Vagina (tissue), 2 donors: ENCODE results near the gene POLG2. TPM values are rescaled to one million over a fixed set of nuclear protein-coding genes. Genes with fewer than 3 reads are reported as not detected.
"Not testable (repeated sequence)": the region's sequence is repeated elsewhere in the genome, so short reads cannot be mapped to it uniquely, and the experiment has no call there.

ENCODE experiments used
- DNase-seq, 2 donors: peaks; one replicate each; pipeline ENCODE4 v3.0.0-alpha.2; 2017; ENCODE audit errors: extremely low spot score in 2 of 2
- H3K27ac ChIP-seq: fragments of 200-600 bp; sonication (generic); one replicate; pipeline ENCODE4 v1.5.1; 2019
- H3K27me3 ChIP-seq: fragments of 200-600 bp; sonication (generic); one replicate; pipeline ENCODE4 v1.5.1; 2019
- H3K36me3 ChIP-seq, 2 donors: fragments of 200-600 bp; sonication (generic); one replicate each; pipeline ENCODE4 v1.5.1; 2017 to 2019
- H3K4me1 ChIP-seq: fragments of 200-600 bp; sonication (generic); one replicate; pipeline ENCODE4 v1.5.1; 2019
- H3K4me3 ChIP-seq, 2 donors: fragments of 200-600 bp; sonication (generic); 1 replicate in 1 of 2; 2 replicates in 1 of 2; pipeline ENCODE4 v1.5.1; 2016 to 2019
- H3K9me3 ChIP-seq: fragments of 200-600 bp; sonication (generic); one replicate; pipeline ENCODE4 v1.5.1; 2019
- POLR2A ChIP-seq, 2 donors: fragments of 450-650 bp; IDR thresholded peaks; one replicate each; pipeline ENCODE4 v1.6.1; 2017; ENCODE audit warnings: antibody characterized with exemption in 2 of 2, mild to moderate bottlenecking in 2 of 2, moderate library complexity in 2 of 2
- POLR2AphosphoS5 ChIP-seq, 2 donors: sonication (generic); formaldehyde crosslinking; IDR thresholded peaks; one replicate each; pipeline ENCODE4 v1.9.0; 2017; ENCODE audit warnings: antibody characterized with exemption in 2 of 2, mild to moderate bottlenecking in 2 of 2, low read depth in 1 of 2; ENCODE audit not compliant: insufficient read depth in 1 of 2
- intact Hi-C: fragments of 100-400 bp; cut with DNase I; formaldehyde crosslinking; loops from one replicate; pipeline ENCODE4 v1.15.1; 2023
- total RNA-seq: library from RNA; depleted of rRNA; stranded (reverse); fragments of >200 nt; gene quantifications from one replicate; pipeline ENCODE4 v1.2.3, GENCODE V29; 2016
- TF ChIP-seq, protein P1 (sequence below), 3 experiments: fragments of 450-650 bp in 2 of 3; fragments of 200-600 bp in 1 of 3; sonication (generic) in 1 of 3; IDR thresholded peaks; one replicate each; pipeline ENCODE4 v1.5.1; 2017 to 2019; ENCODE audit warnings: antibody characterized with exemption in 3 of 3, mild to moderate bottlenecking in 2 of 3, moderate library complexity in 2 of 3

Gene POLG2
- total RNA-seq, 1 donor from 2014 or later: 16.7 TPM

DNA sequence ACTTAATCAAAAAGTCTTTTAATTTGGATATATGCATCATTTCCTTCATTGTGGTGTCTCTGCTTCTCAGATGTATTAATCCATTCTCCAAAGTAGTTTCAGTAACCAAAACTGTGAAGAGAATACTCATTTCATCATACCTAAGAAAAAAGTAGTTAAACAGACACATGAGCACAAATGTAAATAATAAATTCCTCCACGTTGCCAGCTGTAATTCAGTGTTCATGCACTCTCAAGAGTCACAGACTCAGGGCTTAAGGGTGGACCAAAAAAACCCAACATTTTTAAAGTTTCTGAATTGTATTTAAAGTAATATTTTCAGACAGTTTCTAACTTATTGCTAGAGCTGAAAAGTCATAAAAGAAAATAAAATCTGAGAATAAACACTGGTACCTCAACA is 19.0 kb downstream of the POLG2 start:
- peaks cover 0 to 18% of the 10 kb centered on the region in 2 donors for H3K36me3 ChIP-seq
- no peak for TF ChIP-seq POLR2AphosphoS5 (IDR thresholded peaks at IDR 0.05; ENCODE audit: insufficient read depth in 1 of 2, low read depth in 1 of 2)
- TF ChIP-seq, protein P1, sequence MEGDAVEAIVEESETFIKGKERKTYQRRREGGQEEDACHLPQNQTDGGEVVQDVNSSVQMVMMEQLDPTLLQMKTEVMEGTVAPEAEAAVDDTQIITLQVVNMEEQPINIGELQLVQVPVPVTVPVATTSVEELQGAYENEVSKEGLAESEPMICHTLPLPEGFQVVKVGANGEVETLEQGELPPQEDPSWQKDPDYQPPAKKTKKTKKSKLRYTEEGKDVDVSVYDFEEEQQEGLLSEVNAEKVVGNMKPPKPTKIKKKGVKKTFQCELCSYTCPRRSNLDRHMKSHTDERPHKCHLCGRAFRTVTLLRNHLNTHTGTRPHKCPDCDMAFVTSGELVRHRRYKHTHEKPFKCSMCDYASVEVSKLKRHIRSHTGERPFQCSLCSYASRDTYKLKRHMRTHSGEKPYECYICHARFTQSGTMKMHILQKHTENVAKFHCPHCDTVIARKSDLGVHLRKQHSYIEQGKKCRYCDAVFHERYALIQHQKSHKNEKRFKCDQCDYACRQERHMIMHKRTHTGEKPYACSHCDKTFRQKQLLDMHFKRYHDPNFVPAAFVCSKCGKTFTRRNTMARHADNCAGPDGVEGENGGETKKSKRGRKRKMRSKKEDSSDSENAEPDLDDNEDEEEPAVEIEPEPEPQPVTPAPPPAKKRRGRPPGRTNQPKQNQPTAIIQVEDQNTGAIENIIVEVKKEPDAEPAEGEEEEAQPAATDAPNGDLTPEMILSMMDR (IDR thresholded peaks at IDR 0.05): no peak
- no peak overlapping the region for H3K27ac ChIP-seq
- no peaks in the 10 kb centered on the region for H3K9me3 ChIP-seq
- no peaks in the 10 kb centered on the region for H3K27me3 ChIP-seq
- H3K4me1 ChIP-seq: no peaks in the 10 kb centered on the region
- DNase-seq: no peak
- H3K4me3 ChIP-seq: no peak overlapping the region
- intact Hi-C loops: no loop called here

DNA sequence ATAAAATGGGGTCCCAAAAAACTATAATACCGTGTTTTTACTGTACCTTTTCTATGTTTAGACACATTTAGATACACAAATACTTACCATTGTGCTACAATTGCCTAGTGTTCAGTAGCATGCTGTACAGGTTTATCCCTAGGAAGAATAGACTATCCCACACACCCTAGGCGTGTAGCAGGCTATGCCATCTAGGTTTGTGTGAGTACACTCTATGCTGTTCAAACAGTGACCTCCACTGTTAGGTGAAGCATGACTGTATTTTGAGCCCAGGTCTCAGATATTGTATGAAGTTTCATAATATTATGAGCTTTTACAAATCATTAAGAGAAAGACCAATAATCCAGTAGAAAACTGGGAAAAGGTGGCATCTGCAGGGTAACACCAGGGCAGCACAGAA is 24.3 kb downstream of the POLG2 start:
- Histone ChIP-seq H3K4me3 (no peak overlapping the region), H3K36me3 (no peaks in the 10 kb centered on the region), H3K27me3 (no peaks in the 10 kb centered on the region), H3K27ac (no peak overlapping the region), H3K9me3 (no peaks in the 10 kb centered on the region), H3K4me1 (no peaks in the 10 kb centered on the region)
- no peak for DNase-seq
- TF ChIP-seq, protein P1 (IDR thresholded peaks at IDR 0.05): no peak
- no peak for TF ChIP-seq POLR2A (IDR thresholded peaks at IDR 0.05)
- no peak for TF ChIP-seq POLR2AphosphoS5 (IDR thresholded peaks at IDR 0.05; ENCODE audit: insufficient read depth in 1 of 2, low read depth in 1 of 2)
- intact Hi-C loops: no loop called here

DNA sequence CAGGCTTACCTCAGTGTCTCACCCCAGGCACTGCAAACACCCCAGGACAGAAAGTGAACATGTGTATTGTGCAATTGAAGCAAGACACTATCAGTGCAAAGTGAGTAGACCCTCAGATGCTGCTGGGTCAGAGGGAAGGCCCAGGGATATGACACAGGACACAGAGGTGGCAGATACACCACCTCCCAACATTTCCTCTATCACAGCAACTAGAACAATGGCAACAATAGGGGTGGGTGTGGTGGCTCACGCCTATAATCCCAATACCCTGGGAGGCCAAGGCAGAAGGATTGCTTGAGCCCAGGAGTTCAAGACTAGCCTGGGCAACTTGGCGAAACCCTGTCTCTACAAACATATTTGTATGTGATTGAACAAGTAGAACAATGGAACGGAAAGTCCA is 25.4 kb downstream of the POLG2 start:
- Histone ChIP-seq H3K27me3 (no peaks in the 10 kb centered on the region), H3K36me3 (no peaks in the 10 kb centered on the region)
- TF ChIP-seq POLR2A (IDR thresholded peaks at IDR 0.05) (no peak), POLR2AphosphoS5 (IDR thresholded peaks at IDR 0.05; ENCODE audit: insufficient read depth in 1 of 2, low read depth in 1 of 2) (no peak)
- TF ChIP-seq, protein P1 (IDR thresholded peaks at IDR 0.05): no peak

DNA sequence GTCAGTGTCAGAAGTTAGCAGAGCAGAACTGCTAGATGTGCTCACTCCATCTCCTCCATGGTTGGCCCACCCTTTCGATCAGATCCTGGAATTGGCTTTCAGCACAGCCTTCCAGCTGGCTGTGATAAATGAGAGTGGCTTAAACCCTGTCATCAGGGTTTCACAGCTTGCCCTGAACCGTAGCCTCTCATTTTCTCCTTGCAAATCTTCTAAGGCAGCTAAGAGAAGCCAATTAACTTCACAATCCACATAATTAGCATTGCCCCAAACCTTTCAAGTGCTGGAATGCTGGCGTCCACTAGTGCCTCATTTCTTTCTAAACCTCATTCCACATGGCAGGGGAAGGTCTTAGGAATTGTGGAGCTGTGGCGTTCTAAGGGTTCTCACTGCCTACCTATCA is 26.2 kb downstream of the POLG2 start:
- no peaks in the 10 kb centered on the region for H3K27me3 ChIP-seq
- no peak overlapping the region for H3K4me3 ChIP-seq
- H3K4me1 ChIP-seq: no peaks in the 10 kb centered on the region
- TF ChIP-seq POLR2A (IDR thresholded peaks at IDR 0.05): no peak
- no peak for TF ChIP-seq POLR2AphosphoS5 (IDR thresholded peaks at IDR 0.05; ENCODE audit: insufficient read depth in 1 of 2, low read depth in 1 of 2)
- TF ChIP-seq, protein P1 (IDR thresholded peaks at IDR 0.05): no peak
- intact Hi-C loops: no loop called here
- no peaks in the 10 kb centered on the region for H3K36me3 ChIP-seq
- H3K9me3 ChIP-seq: no peaks in the 10 kb centered on the region
- DNase-seq: no peak
- H3K27ac ChIP-seq: no peak overlapping the region

More for the DNA sequence above, 25.4 kb downstream of the POLG2 start:
- DNase-seq: no peak
- intact Hi-C loops: no loop called here
- H3K4me1 ChIP-seq: no peaks in the 10 kb centered on the region
- H3K27ac ChIP-seq: no peak overlapping the region
- no peaks in the 10 kb centered on the region for H3K9me3 ChIP-seq
- no peak overlapping the region for H3K4me3 ChIP-seq

DNA sequence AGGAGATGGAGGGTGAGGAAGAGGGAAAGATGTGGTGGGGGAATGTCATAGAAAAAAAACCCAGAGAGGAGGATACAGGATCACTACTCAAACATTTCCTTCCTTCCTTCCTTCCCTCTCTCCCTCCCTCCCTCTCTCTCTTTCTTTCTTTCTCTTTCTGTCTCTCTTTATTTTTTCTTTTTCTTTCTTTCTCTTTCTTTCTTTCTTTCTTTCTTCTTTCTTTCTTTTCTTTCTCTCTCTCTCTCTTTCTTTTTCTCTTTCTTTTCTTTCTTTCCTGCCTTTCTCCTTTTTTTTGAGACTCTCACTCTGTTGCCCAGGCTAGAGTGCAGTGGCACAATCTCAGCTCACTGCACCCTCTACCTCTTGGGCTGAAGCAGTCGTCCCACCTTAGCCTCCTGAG is 30.0 kb downstream of the POLG2 start:
- H3K9me3 ChIP-seq, H3K27ac ChIP-seq, H3K4me1 ChIP-seq, DNase-seq, intact Hi-C loops, H3K4me3 ChIP-seq, H3K36me3 ChIP-seq, H3K27me3 ChIP-seq: not testable (repeated sequence)
